Spinal cord (tissue), 10 donors: ENCODE measurements around the gene SARS2. TPM values are rescaled to one million over a fixed set of nuclear protein-coding genes. Genes with fewer than 3 reads are reported as not detected.

Experiments used
- DNase-seq, 6 donors: peaks; one replicate each; pipeline versions ENCODE4 v3.0.0 to v3.0.0-alpha.2; 2013 to 2015; ENCODE audit warnings: low spot score in 6 of 6, low read depth in 4 of 6
- H3K27ac ChIP-seq: one replicate; pipeline ENCODE4 v1.5.1; 2013; ENCODE audit warnings: low read depth, low read length, control low read depth
- H3K27me3 ChIP-seq: one replicate; pipeline ENCODE4 v1.6.1; 2013; ENCODE audit warnings: low read length; ENCODE audit not compliant: control insufficient read depth, insufficient read depth
- H3K36me3 ChIP-seq: one replicate; pipeline ENCODE4 v1.6.1; 2013; ENCODE audit warnings: low read length; ENCODE audit not compliant: control insufficient read depth, insufficient read depth
- H3K4me1 ChIP-seq: one replicate; pipeline ENCODE4 v1.6.1; 2013; ENCODE audit warnings: low read length; ENCODE audit not compliant: control insufficient read depth, insufficient read depth
- H3K4me3 ChIP-seq: one replicate; pipeline ENCODE4 v1.5.1; 2013; ENCODE audit warnings: low read depth, low read length, control low read depth
- H3K9me3 ChIP-seq: one replicate; pipeline ENCODE4 v1.6.1; 2013; ENCODE audit warnings: low read length; ENCODE audit not compliant: control insufficient read depth, insufficient read depth
- WGBS: methylation state at CpG from one replicate; pipeline ENCODE4 v1.1.5; 2013; ENCODE audit warnings: missing lambda C conversion rate; ENCODE audit not compliant: insufficient coverage; 5-methylcytosine and 5-hydroxymethylcytosine counted together
- long read RNA-seq, 4 donors: transcript quantifications; one replicate each; lab custom pipeline, GENCODE V29; 2026
- polyA plus RNA-seq, 2 donors: library from polyadenylated mRNA; unstranded; fragments of 120-200 nt; gene quantifications; one replicate each; pipeline ENCODE4 v1.2.1, GENCODE V29; 2013; ENCODE audit not compliant: insufficient read length in 2 of 2
- total RNA-seq, 2 donors: library from RNA; depleted of rRNA in 1 of 2; stranded (reverse); fragments of 120-200 nt in 1 of 2; fragments of >200 nt in 1 of 2; gene quantifications; one replicate each; pipeline versions ENCODE4 v1.2.3 to v1.2.4, GENCODE V29; 2013 to 2014
- donor health status: healthy.

Gene SARS2
- 10 to 100 TPM in 1 of 2 donors, 1 to 10 TPM in 1; 8.1 to 19.7 TPM for total RNA-seq
- polyA plus RNA-seq: 10 to 100 TPM; 34.1 to 47.7 TPM
- long read RNA-seq, donor 1, partial matches to known transcripts: 0 of 2 reads
- long read RNA-seq, donor 1, other reads (novel, unspliced or antisense): 0 of 2 reads
- long read RNA-seq, donor 2, partial matches to known transcripts: 0 of 1 reads
- long read RNA-seq, donor 2, other reads (novel, unspliced or antisense): 0 of 1 reads
- long read RNA-seq, donor 3, partial matches to known transcripts: 0 of 1 reads
- long read RNA-seq, donor 3, other reads (novel, unspliced or antisense): 0 of 1 reads
- long read RNA-seq, donor 4, transcript SARS2-201 (16 exons, 2,057 nt): major isoform, 5 of 8 reads
- long read RNA-seq, donor 4, partial matches to known transcripts: 0 of 8 reads
- long read RNA-seq, donor 4, other reads (novel, unspliced or antisense): 0 of 8 reads

- H3K9me3 ChIP-seq: no peaks in the 10 kb centered on the region
- whole genome bisulfite sequencing: 2% methylated on average over 47 of the region's 49 CpGs
- H3K4me3 ChIP-seq: peak within 1 kb of the TSS; percentile 82
- peaks cover 19% of the 10 kb centered on the region for H3K4me1 ChIP-seq
- H3K36me3 ChIP-seq: peaks cover 44% of the 10 kb centered on the region
- DNase-seq: peak in 4 of 6 donors; percentile 88 to 98 (median 93)
- H3K27ac ChIP-seq: peak within 1 kb of the TSS; percentile 98
- no peaks in the 10 kb centered on the region for H3K27me3 ChIP-seq
Measured at GRCh38 chr19:38929929-38930775, at the start of gene SARS2. TSS of gene SARS2 (minus strand) at chr19:38930763. CDS start at chr19:38930736, 27 bp downstream.

- H3K27me3 ChIP-seq: no peaks in the 10 kb centered on the region
- WGBS: 100% methylated on average over 1 of the region's 5 CpGs
- H3K27ac ChIP-seq: no peak overlapping the region
- no peaks in the 10 kb centered on the region for H3K9me3 ChIP-seq
- H3K36me3 ChIP-seq: no peaks in the 10 kb centered on the region
- no peak for DNase-seq
- no peak overlapping the region for H3K4me3 ChIP-seq
- peaks cover 15% of the 10 kb centered on the region for H3K4me1 ChIP-seq
Measured at GRCh38 chr19:38979812-38980211, 49.2 kb upstream of the SARS2 start.

- Histone ChIP-seq H3K36me3 (no peaks in the 10 kb centered on the region), H3K4me1 (peaks cover 15% of the 10 kb centered on the region), H3K27me3 (no peaks in the 10 kb centered on the region), H3K27ac (no peak overlapping the region), H3K9me3 (no peaks in the 10 kb centered on the region), H3K4me3 (no peak overlapping the region)
- no peak for DNase-seq
- no CpG with 5 or more reads among the region's 3 CpGs for WGBS
Measured at GRCh38 chr19:38978326-38978689, 47.7 kb upstream of the SARS2 start.

GRCh38 chr19:38977445-38978325, 47.1 kb upstream of the SARS2 start:
- DNase-seq: no peak
- H3K4me1 ChIP-seq: peaks cover 15% of the 10 kb centered on the region
- no peak overlapping the region for H3K27ac ChIP-seq
- no peaks in the 10 kb centered on the region for H3K36me3 ChIP-seq
- no peaks in the 10 kb centered on the region for H3K27me3 ChIP-seq
- H3K9me3 ChIP-seq: no peaks in the 10 kb centered on the region
- WGBS: 69% methylated on average over 6 of the region's 15 CpGs
- H3K4me3 ChIP-seq: no peak overlapping the region

GRCh38 chr19:38975861-38976271, 45.3 kb upstream of the SARS2 start:
- 4% methylated on average over 22 of the region's 22 CpGs for WGBS
- no peaks in the 10 kb centered on the region for H3K27me3 ChIP-seq
- peaks cover 15% of the 10 kb centered on the region for H3K4me1 ChIP-seq
- H3K36me3 ChIP-seq: no peaks in the 10 kb centered on the region
- DNase-seq: peak in 1 of 6 donors; percentile 35
- peak overlapping the region; percentile 19 for H3K4me3 ChIP-seq
- H3K9me3 ChIP-seq: no peaks in the 10 kb centered on the region
- peak overlapping the region; percentile 38 for H3K27ac ChIP-seq

GRCh38 chr19:38975214-38975860, 44.8 kb upstream of the SARS2 start, which contains the start of gene FBXO17:
TSS of gene FBXO17 (minus strand) at chr19:38975742. CDS start at chr19:38950319, 25,423 bp downstream.
- H3K27me3 ChIP-seq: no peaks in the 10 kb centered on the region
- WGBS: under 1% methylated on average over 54 of the region's 63 CpGs
- peaks cover 15% of the 10 kb centered on the region for H3K4me1 ChIP-seq
- no peaks in the 10 kb centered on the region for H3K36me3 ChIP-seq
- DNase-seq: peak in 3 of 6 donors; percentile 39 to 68 (median 46)
- peak within 1 kb of the TSS; percentile 59 for H3K27ac ChIP-seq
- peak within 1 kb of the TSS; percentile 56 for H3K4me3 ChIP-seq
- no peaks in the 10 kb centered on the region for H3K9me3 ChIP-seq

GRCh38 chr19:38974624-38975213, 44.2 kb upstream of the SARS2 start:
- WGBS: 28% methylated on average over 9 of the region's 19 CpGs
- no peak for DNase-seq
- H3K9me3 ChIP-seq: no peaks in the 10 kb centered on the region
- H3K36me3 ChIP-seq: no peaks in the 10 kb centered on the region
- H3K27ac ChIP-seq: peak overlapping the region; percentile 59
- no peaks in the 10 kb centered on the region for H3K27me3 ChIP-seq
- peaks cover 15% of the 10 kb centered on the region for H3K4me1 ChIP-seq
- peak overlapping the region; percentile 56 for H3K4me3 ChIP-seq

GRCh38 chr19:38971672-38972071, 41.1 kb upstream of the SARS2 start:
- H3K27ac ChIP-seq: no peak overlapping the region
- no peaks in the 10 kb centered on the region for H3K36me3 ChIP-seq
- no peaks in the 10 kb centered on the region for H3K9me3 ChIP-seq
- WGBS: 86% methylated on average over 1 of the region's 2 CpGs
- peaks cover 15% of the 10 kb centered on the region for H3K4me1 ChIP-seq
- DNase-seq: no peak
- H3K27me3 ChIP-seq: no peaks in the 10 kb centered on the region
- H3K4me3 ChIP-seq: no peak overlapping the region
